Tibial artery (tissue), 4 donors: ENCODE measurements around the gene LGALS7.
A peak's percentile ranks its signal among the peaks of the same experiment; 100 is the strongest.

ENCODE experiments used
- DNase-seq, 2 donors: peaks; one replicate each; pipeline ENCODE4 v3.0.0-alpha.2; 2019
- H3K27ac ChIP-seq, 2 donors: fragments of 200-600 bp; sonication (generic) in 1 of 2; 1 replicate in 1 of 2; 2 replicates in 1 of 2; pipeline ENCODE4 v1.5.1; 2018 to 2019; ENCODE audit warnings: mild to moderate bottlenecking in 1 of 2
- H3K27me3 ChIP-seq, 2 donors: fragments of 200-600 bp; sonication (generic) in 1 of 2; one replicate each; pipeline versions ENCODE4 v1.5.1 to v1.6.0; 2016 to 2019
- H3K36me3 ChIP-seq, 3 donors: fragments of 200-600 bp; sonication (generic) in 2 of 3; one replicate each; pipeline ENCODE4 v1.5.1; 2016 to 2019; ENCODE audit warnings: mild to moderate bottlenecking in 2 of 3
- H3K4me1 ChIP-seq, 4 donors: fragments of 200-600 bp; sonication (generic) in 2 of 4; 1 replicate in 3 of 4; 2 replicates in 1 of 4; pipeline ENCODE4 v1.5.1; 2016 to 2019
- H3K4me3 ChIP-seq, 2 donors: fragments of 200-600 bp; sonication (generic) in 1 of 2; 1 replicate in 1 of 2; 2 replicates in 1 of 2; pipeline ENCODE4 v1.5.1; 2018 to 2019; ENCODE audit warnings: mild to moderate bottlenecking in 2 of 2
- H3K9me3 ChIP-seq, 3 donors: fragments of 200-600 bp; sonication (generic) in 1 of 3; one replicate each; pipeline ENCODE4 v1.5.1; 2016 to 2019
- intact Hi-C: fragments of 100-400 bp; cut with DNase I; formaldehyde crosslinking; loops from one replicate; pipeline ENCODE4 v1.15.0; 2023; ENCODE audit warnings: low total_unique reads
- TF ChIP-seq, protein P1 (sequence below), 2 experiments: fragments of 200-600 bp in 1 of 2; fragments of 450-650 bp in 1 of 2; IDR thresholded peaks; one replicate each; pipeline ENCODE4 v1.5.1; 2017 to 2019; ENCODE audit warnings: antibody characterized with exemption in 2 of 2, mild to moderate bottlenecking in 1 of 2, moderate library complexity in 1 of 2

LGALS7 gene

DNA sequence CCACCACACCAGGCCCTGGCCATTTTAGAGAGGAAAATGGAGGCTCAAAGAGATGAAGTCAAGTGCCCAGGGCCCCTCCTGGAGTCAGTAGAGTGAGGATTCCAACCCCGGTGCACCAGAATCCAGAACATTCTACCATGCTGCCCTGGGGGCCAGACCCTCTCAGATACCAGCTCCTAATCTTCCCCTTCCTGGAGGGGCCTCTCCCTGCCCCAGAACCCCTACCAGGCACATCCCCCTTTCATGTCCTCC lies 40.1 kb downstream of the LGALS7 start:
- H3K27ac ChIP-seq, result peak overlapping the region; percentile 64 to 74
- intact Hi-C loops, result no loop called here
- H3K9me3 ChIP-seq, result no peaks in the 10 kb centered on the region

DNA sequence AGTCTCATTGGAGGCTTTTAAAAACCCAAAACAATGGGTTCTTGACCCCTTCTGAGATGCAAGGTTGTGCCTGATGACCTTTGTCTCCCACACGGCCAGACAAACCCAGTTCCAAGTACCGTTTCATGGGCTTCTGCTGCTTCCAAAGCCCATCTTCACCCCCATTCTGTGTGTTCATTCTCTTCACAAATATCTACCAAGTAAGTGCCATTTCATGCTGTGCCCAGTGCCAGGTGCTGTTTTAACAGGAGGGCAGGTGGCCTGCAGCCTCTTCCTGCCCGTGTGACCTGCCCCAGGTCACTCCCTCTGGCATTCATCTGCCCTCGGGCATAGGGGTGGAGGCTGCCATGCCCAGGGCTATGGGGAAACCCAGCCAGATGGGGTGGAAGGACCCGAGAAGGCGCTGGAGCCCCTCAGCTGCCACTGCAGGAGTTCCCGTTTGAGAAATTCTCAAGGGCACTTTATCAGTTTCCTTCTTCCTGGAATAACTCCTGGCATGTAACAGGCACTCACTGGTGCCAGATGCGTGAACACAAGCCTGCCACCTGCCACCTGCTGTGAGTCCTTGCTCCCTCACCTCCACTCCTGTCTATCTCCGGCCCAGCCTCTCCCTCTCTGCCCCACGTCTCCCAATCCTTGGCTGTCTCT lies 41.5 kb downstream of the LGALS7 start:
- Histone ChIP-seq H3K4me1 (peaks cover 0 to 56% (median 42%) of the 10 kb centered on the region in 4 donors), H3K9me3 (no peaks in the 10 kb centered on the region), H3K4me3 (no peak overlapping the region), H3K36me3 (peaks cover 39 to 51% (median 48%) of the 10 kb centered on the region in 3 donors), H3K27ac (peak overlapping the region; percentile 39 to 74), H3K27me3 (no peaks in the 10 kb centered on the region)
- intact Hi-C loops, result no loop called here
- DNase-seq, result peak in 1 of 2 donors; percentile 63
- TF ChIP-seq, protein P1, sequence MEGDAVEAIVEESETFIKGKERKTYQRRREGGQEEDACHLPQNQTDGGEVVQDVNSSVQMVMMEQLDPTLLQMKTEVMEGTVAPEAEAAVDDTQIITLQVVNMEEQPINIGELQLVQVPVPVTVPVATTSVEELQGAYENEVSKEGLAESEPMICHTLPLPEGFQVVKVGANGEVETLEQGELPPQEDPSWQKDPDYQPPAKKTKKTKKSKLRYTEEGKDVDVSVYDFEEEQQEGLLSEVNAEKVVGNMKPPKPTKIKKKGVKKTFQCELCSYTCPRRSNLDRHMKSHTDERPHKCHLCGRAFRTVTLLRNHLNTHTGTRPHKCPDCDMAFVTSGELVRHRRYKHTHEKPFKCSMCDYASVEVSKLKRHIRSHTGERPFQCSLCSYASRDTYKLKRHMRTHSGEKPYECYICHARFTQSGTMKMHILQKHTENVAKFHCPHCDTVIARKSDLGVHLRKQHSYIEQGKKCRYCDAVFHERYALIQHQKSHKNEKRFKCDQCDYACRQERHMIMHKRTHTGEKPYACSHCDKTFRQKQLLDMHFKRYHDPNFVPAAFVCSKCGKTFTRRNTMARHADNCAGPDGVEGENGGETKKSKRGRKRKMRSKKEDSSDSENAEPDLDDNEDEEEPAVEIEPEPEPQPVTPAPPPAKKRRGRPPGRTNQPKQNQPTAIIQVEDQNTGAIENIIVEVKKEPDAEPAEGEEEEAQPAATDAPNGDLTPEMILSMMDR (IDR thresholded peaks at IDR 0.05), result no peak

More for the DNA sequence above, 40.1 kb downstream of the LGALS7 start:
- Histone ChIP-seq H3K4me3 (no peak overlapping the region), H3K4me1 (peaks cover 0 to 55% (median 33%) of the 10 kb centered on the region in 4 donors), H3K36me3 (peaks cover 26 to 37% (median 34%) of the 10 kb centered on the region in 3 donors), H3K27me3 (no peaks in the 10 kb centered on the region)
- TF ChIP-seq, protein P1 (IDR thresholded peaks at IDR 0.05), result no peak
- no peak for DNase-seq

DNA sequence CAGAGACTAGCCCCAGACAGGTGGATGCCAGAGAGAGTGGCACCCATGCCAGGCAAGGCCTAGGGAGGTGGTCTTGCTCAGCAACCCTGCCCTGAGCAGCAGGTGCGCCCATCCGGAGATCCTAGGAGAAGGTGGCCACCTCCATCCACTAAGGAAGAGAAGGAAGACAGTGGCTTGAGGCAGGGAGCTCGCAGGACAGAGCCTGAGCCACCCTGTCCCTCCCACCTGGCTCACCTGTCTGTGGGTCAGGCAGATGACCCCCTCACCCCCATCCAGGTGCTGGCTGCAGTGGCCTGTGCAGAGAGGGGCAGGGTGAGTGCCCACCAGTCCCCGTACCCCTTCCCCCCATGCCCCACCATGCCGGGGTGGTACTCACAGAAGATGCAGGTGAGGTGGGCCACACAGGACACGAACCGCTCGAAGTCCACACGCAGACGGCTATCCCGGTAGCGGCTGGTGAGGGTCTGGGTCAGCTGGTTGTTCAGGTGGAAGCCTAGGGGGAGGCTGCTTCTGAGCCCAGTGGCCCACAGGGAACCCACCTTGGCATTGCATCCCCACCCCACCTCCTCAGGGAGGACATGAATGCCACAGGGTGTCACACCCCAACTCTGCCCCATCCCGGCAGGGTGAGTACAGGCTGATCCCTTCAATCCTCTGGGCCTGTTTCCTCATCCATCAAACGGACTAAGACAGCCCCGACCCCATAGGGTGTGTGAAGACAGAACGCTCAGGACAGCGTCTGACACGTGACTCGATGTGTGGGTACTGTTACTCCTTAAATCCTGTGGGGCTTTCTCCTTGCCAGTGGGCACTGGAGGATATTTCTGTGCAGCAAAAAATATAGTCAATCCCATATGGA lies 42.4 kb downstream of the LGALS7 start:
- H3K27ac ChIP-seq, result peak overlapping the region; percentile 39 to 74
- peaks cover 46 to 59% (median 53%) of the 10 kb centered on the region in 3 donors for H3K36me3 ChIP-seq

DNA sequence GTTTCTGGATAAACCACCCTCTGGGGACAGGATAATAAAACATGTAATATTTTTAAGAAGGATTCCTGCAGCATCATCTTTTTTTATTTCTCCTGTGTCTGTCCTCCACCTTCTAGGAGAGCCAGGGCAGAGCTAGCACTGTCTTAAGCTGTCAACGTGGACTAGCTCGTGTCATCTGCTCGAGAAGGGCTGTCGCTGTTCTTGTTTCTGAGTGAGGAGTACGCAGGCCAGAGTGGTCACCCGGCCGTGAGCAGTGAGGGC lies 42.9 kb downstream of the LGALS7 start:
- peaks cover 0 to 61% (median 35%) of the 10 kb centered on the region in 4 donors for H3K4me1 ChIP-seq
- H3K9me3 ChIP-seq, result no peaks in the 10 kb centered on the region
- peaks cover 51 to 65% (median 59%) of the 10 kb centered on the region in 3 donors for H3K36me3 ChIP-seq
- TF ChIP-seq, protein P1 (IDR thresholded peaks at IDR 0.05), result no peak
- H3K27me3 ChIP-seq, result no peaks in the 10 kb centered on the region
- peak overlapping the region in 1 of 2 donors; percentile 74 for H3K27ac ChIP-seq
- DNase-seq, result no peak
- intact Hi-C loops, result no loop called here
- H3K4me3 ChIP-seq, result no peak overlapping the region

More for the DNA sequence above, 42.4 kb downstream of the LGALS7 start:
- H3K27me3 ChIP-seq, result no peaks in the 10 kb centered on the region
- H3K4me1 ChIP-seq, result peaks cover 0 to 56% (median 35%) of the 10 kb centered on the region in 4 donors
- TF ChIP-seq, protein P1 (IDR thresholded peaks at IDR 0.05), result no peak
- peak in 1 of 2 donors; percentile 62 for DNase-seq
- no peaks in the 10 kb centered on the region for H3K9me3 ChIP-seq
- intact Hi-C loops, result no loop called here
- H3K4me3 ChIP-seq, result no peak overlapping the region

DNA sequence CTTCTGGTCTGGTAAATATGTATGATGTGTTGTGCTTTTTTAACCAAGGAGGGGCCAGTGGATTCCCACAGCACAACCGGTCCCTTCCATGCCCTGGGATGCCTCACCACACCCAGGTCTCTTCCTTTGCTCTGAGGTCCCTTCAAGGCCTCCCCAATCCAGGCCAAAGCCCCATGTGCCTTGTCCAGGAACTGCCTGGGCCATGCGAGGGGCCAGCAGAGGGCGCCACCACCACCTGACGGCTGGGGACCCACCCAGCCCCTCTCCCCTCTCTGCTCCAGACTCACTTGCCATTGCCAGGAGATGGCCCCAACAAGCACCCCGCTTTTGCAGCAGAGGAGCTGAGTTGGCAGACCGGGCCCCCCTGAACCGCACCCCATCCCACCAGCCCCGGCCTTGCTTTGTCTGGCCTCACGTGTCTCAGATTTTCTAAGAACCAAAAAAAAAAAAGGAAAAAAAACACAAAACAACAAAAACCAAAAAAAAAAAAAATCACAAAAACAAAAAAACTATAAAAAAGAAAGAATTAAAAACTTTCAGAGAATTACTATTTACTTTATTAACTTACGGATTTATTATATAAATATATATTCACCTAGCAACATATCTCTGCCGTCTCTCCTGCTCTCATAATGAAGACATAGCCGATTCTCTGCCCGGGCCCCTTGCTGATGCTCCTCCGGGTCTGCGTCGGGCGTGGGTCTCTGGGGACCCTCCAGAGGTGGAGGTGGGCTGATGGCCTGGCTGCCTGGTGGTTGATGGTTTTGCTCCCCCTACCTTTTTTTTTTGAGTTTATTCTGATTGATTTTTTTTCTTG lies 43.5 kb downstream of the LGALS7 start:
- H3K27ac ChIP-seq, result peak overlapping the region; percentile 72 to 91
- DNase-seq, result peak in 1 of 2 donors; percentile 77
- TF ChIP-seq, protein P1 (IDR thresholded peaks at IDR 0.05), result peak; percentile 65 to 76
- no peaks in the 10 kb centered on the region for H3K27me3 ChIP-seq
- H3K9me3 ChIP-seq, result no peaks in the 10 kb centered on the region
- H3K4me1 ChIP-seq, result peaks cover 0 to 59% (median 32%) of the 10 kb centered on the region in 4 donors
- H3K36me3 ChIP-seq, result peaks cover 57 to 70% (median 64%) of the 10 kb centered on the region in 3 donors
- H3K4me3 ChIP-seq, result no peak overlapping the region
- intact Hi-C loops, result loop anchor here (5.0 kb wide), 1 partner anchor 83 kb away; the partner anchor contains the start of gene ACTN4
